HK-2 (cell line): Measurements from ENCODE around the gene SLC38A3.

Experiments
- DNase-seq: peaks from one replicate; pipeline ENCODE4 v3.0.0-alpha.2; 2018; ENCODE audit not compliant: unreplicated experiment

Gene SLC38A3

GRCh38 chr3:50204804-50205412 is at the start of gene SLC38A3:
Gene SLC38A3, plus strand, starts transcription at chr3:50205271. Its CDS starts 8,929 bp downstream, at chr3:50214200.
- no peak for DNase-seq

GRCh38 chr3:50155491-50155878 is 49.6 kb upstream of the SLC38A3 start:
- DNase-seq = no peak

- DNase-seq = peak; percentile 34
These were observed 49.2 kb upstream of the SLC38A3 start for GRCh38 chr3:50155891-50156290.

GRCh38 chr3:50156549-50157493 is 48.2 kb upstream of the SLC38A3 start:
- DNase-seq = peak; percentile 45

GRCh38 chr3:50157827-50158529 is 47.1 kb upstream of the SLC38A3 start:
- peak; percentile 34 for DNase-seq

GRCh38 chr3:50158530-50159146 is 46.4 kb upstream of the SLC38A3 start:
- DNase-seq = no peak

GRCh38 chr3:50160561-50160983 is 44.5 kb upstream of the SLC38A3 start:
- no peak for DNase-seq

- no peak for DNase-seq
These were observed 43.8 kb upstream of the SLC38A3 start for GRCh38 chr3:50161320-50161719.

GRCh38 chr3:50162034-50162883 is 42.8 kb upstream of the SLC38A3 start:
- DNase-seq = no peak

GRCh38 chr3:50163572-50164455 is 41.3 kb upstream of the SLC38A3 start:
- peak; percentile 20 for DNase-seq

GRCh38 chr3:50164481-50164880 is 40.6 kb upstream of the SLC38A3 start:
- no peak for DNase-seq

GRCh38 chr3:50164984-50165909 is 39.8 kb upstream of the SLC38A3 start:
- peak; percentile 39 for DNase-seq

GRCh38 chr3:50165910-50166538 is 39.0 kb upstream of the SLC38A3 start:
- DNase-seq = no peak

GRCh38 chr3:50166620-50167019 is 38.5 kb upstream of the SLC38A3 start:
- DNase-seq = peak; percentile 78

- DNase-seq = peak; percentile 90
These were observed 37.8 kb upstream of the SLC38A3 start for GRCh38 chr3:50167069-50167840.

- DNase-seq = no peak
These were observed 37.2 kb upstream of the SLC38A3 start for GRCh38 chr3:50167841-50168209.

GRCh38 chr3:50168388-50168787 is 36.7 kb upstream of the SLC38A3 start:
- peak; percentile 25 for DNase-seq

- DNase-seq = no peak
These were observed 36.3 kb upstream of the SLC38A3 start for GRCh38 chr3:50168791-50169190.
